ENCODE results near the gene ABLIM2.

DNA sequence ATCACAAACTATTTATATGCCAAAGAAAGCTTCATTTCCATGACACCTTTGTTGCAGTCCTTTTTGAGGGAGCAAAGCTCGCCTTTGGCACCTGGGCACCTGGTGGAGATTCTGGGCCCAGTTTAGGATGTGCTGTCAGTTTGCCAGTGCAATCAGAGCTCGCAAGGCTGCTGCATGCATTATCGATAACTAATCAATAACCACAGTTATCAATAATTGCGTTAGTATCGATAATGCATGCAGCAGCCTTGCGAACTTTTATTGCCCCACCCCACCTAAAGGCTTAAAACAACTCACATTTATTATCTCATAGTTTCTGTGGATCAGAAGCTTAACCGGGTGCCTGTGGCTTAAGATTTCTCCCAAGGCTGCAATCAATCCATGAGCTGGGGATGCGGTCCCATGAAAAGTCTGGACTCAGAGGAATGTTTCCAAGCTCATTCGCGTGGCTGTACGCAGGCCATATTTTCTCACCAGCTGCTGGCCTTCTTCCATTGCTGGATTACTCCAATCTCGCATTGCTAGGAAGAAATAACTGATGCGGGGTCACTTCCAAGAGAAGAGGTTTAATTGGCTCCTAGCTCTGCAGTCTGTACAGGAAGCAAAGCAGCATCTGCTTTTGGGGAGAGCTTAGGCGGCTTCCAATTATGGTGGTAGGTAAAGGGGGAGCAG is 212.8 kb downstream of the ABLIM2 start:
- TF ChIP-seq ZFP3 (CRISPR knock-in tag; IDR thresholded peaks at IDR 0.05): no peak
- TF ChIP-seq, protein P1, sequence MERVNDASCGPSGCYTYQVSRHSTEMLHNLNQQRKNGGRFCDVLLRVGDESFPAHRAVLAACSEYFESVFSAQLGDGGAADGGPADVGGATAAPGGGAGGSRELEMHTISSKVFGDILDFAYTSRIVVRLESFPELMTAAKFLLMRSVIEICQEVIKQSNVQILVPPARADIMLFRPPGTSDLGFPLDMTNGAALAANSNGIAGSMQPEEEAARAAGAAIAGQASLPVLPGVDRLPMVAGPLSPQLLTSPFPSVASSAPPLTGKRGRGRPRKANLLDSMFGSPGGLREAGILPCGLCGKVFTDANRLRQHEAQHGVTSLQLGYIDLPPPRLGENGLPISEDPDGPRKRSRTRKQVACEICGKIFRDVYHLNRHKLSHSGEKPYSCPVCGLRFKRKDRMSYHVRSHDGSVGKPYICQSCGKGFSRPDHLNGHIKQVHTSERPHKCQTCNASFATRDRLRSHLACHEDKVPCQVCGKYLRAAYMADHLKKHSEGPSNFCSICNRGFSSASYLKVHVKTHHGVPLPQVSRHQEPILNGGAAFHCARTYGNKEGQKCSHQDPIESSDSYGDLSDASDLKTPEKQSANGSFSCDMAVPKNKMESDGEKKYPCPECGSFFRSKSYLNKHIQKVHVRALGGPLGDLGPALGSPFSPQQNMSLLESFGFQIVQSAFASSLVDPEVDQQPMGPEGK (CRISPR knock-in tag; IDR thresholded peaks at IDR 0.05; ENCODE audit: borderline replicate concordance): no peak
- no peak for TF ChIP-seq PPARA (CRISPR knock-in tag; IDR thresholded peaks at IDR 0.05; ENCODE audit: borderline replicate concordance)
- TF ChIP-seq ZFP30 (CRISPR knock-in tag; IDR thresholded peaks at IDR 0.05): no peak
- TF ChIP-seq GLIS3 (CRISPR knock-in tag; IDR thresholded peaks at IDR 0.05): no peak
- TF ChIP-seq TSHZ2 (CRISPR knock-in tag; IDR thresholded peaks at IDR 0.05): no peak
- TF ChIP-seq TOX (CRISPR knock-in tag; IDR thresholded peaks at IDR 0.05; ENCODE audit: borderline replicate concordance): no peak
- no peak for TF ChIP-seq ISL1 (CRISPR knock-in tag; IDR thresholded peaks at IDR 0.05)
- no peak for TF ChIP-seq BACH2 (CRISPR knock-in tag; IDR thresholded peaks at IDR 0.05; ENCODE audit: borderline replicate concordance)
- no peak for TF ChIP-seq ZNF8 (CRISPR knock-in tag; IDR thresholded peaks at IDR 0.05)

Data from SK-N-SH treated with all-trans-retinoic acid at 6 μM for 48 hours (cell line).